ENCODE results near the gene IL17C.

GRCh38 chr16:88614818-88615580 is 23.4 kb upstream of the IL17C start:
- TF ChIP-seq CTCF (IDR thresholded peaks at IDR 0.05) (no peak), POLR2A (IDR thresholded peaks at IDR 0.05) (no peak)

All from uterus (tissue), 2 donors.